Ishikawa (cell line): Measurements from ENCODE around the gene KIAA1614.

Experiments
- TCF12 ChIP-seq: IDR thresholded peaks from 2 replicates; pipeline ENCODE4 v1.6.1; 2012; ENCODE audit warnings: low read depth
- YY1 ChIP-seq: IDR thresholded peaks from 2 replicates; pipeline ENCODE4 v1.6.1; 2012; ENCODE audit warnings: low read depth

DNA sequence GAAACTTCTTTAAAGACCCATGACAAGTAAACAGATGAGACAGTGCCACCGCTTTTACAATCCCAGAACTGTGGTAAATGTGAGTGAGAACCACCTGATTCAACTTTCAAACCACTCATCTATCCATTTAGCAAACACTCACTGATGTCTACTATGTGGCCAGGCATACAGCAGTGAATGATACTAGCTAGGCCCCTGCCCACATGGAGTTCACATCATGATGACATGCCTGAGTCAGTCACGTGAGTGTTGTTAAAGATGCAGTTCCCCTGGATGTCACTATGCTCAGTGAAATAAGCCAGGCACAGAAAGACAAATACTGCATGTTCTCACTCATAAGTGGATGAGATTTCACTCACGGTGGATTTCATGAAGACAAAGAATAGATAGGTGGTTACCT is 81.6 kb downstream of the KIAA1614 start:
- no peak for TF ChIP-seq YY1
- no peak for TF ChIP-seq TCF12
